ENCODE results near the gene TPRA1.

TPRA1 gene

DNA sequence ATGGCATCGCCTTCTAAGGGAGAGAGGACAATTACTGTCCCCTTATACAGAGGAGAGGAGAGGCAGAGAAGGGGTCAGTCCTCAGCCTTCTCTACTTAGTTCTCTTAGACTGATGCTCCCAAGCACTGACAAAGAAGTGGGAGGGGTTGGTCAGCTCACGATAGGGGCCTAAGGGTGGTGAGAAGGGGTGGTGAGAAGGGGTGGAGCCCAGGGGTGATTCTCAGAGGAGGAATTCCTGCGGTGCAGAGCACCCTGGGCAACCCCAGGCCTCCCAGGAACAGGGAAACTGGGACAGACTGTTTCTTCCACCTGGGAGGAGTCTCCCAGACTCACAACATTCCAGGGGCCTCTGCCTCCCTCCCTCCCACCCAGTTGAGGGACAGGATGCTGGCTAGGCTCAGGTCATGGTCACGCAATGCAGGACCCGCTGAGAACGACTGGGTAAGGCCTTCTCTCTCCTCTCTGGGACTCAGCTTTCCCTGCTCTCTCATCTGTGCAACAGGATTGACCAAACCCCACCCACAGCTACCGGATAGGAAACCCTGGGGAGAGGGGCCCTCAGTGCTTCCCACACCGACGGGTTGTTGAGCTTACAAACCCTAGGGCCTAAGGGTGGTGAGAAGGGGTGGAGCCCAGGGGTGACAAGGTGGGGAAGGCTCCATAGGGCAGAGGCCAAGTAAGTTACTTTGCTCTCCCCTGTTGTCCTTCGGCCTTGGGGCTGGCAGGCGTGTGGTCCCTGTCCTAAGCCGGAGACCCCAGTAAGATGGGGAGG is 1.5 kb downstream of the TPRA1 start:
- peak in 1 of 2 donors; percentile 45 for DNase-seq

DNA sequence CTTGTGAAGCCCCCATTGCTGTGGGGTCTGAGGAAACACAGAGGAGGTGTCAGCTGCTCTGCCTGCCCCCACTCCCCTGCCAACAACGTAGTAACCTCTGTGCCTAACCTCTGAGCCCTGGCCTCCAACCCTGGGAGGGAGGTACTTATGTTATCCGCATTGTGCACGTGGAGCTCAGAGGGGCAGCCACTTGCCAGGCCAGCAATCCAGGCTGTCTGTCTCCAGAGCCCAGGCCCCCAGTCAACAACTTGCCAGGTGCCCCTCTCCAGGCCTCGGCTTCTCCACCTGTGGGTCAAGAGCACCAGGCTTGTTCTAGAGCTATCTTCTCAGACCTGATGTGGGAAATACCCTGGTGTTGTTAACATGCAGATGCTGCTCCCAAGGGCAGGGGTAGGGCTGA is 2.7 kb downstream of the TPRA1 start:
- no peak for DNase-seq

DNA sequence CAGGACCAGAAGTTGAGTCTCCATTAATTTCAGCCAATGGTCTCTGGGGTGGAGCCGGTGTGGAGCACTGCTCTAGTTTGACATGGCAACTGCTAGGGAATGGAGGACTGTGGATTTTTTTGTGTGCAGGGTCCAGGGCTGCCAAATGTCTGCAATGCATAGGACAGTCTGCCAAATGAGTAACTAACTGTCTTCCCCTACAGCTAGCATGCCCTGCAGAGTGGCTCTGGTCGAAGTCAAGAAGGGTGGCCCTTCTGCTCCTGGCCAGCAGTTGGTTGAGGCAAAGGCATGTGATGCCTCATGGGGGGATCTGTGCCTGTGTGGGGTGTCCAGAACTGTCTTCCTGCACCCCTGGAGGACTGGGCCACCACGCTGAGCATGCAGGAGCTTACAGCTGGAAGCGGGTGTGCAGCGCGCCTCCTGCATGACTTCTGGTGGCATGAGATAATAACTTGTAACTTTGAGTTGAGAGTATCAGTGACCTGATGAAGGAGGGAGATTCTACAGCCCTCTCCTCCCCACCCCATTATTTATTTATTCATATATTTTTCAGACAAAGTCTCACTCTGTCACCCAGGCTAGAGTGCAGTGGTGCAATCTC is 4.6 kb downstream of the TPRA1 start:
- DNase-seq, result no peak

DNA sequence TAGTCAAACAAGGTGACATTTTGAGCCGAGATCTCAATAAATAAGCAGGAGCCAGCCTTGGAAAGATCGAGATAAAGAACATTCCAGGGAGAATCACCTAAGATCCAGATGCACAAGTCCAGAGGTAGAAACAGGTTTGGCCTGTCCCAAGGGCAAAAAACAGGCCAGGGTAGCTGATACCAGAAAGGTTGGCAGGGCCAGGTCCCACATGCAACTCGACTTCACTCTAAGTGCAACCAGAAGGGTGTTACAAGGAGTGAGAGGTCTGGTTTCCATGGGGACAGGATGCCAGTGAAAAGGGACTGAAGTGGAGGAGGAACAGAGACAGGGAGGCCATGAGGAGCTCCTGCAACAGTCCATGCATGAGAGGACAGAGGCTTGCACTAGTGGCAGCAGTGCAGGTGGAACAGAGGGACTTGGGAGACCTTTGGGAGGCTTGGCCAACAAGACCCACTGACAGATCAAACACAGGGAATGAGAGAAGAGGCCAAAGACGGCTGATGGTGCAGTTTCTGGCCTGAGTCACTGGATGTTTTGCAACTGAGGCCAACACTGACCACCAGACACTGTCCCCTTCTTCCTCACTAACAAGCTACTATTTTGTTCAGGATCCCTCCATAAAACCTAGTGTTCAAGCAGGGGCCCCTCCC is 5.2 kb downstream of the TPRA1 start:
- DNase-seq, result no peak

DNA sequence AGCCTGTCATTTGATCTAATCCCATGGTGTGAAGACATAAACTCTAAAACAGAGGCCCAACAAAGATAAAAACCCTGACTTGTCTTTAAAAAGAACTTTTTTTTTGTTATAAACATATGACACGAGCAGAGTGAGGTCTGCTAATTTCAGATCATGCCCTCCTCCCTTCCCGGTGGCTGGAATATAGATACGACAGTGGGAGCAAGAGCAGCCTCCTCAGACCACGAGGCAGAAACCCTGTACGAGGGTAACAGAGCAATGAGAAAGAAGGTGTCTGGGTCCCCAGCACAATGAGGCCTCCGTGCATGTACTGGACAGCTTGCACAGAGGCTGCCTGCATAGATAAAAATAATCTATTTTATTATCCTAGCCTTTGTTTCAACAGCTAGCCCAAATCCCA is 5.8 kb downstream of the TPRA1 start:
- DNase-seq, result no peak

DNA sequence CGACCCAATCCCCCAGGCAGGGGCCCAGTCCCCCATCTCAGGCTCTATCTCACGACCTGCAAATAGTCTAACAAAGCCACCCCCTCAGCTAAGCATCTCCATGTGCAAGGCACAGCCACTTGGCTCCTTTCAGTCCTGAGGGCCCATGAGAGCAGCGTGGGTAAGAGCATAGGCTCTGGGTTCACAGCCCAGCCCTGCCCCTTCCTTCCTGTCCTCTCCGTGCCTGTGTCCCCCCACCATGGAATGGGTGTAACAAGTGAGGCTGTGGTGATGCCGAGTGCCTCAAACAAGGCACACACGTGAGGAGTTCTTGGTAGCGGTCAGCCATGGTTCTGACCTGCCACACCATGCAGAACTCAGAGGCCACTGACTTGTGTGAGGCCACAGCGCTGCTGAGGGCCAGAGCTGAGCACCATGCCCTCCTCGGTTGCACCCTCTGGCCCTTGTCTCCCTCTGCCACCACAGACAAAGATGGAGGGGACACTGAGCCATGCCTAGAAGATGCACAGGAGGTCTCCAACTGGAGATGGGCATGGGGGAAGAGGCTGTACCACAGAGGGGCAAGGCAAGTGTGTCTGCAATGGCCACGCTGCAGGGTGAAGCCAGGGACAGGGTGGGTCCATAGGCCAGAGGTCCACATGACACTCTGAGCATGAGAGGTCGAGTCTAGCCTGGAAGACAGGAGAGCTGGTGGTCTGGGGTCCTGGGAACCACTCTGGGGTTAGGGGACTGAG is 10.0 kb downstream of the TPRA1 start:
- no peak for DNase-seq

DNA sequence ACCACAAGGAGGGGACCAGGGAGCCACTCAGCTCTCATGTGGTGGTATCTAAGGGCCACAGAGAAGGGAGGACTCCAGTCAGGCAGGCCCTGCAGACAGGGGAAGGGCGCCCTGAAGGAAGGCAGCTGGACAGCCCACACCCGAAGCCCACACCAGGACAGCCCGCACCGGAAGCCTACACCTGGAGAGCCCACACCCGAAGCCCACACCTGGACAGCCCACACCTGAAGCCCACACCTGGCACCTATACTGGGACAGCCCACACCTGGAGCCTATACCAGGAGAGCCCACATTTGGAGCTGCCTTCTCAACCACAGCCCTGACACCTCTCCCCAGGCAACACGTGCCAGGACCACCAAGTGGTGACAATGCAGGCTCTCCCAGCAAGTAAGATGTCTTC is 11.7 kb downstream of the TPRA1 start:
- no peak for DNase-seq

DNA sequence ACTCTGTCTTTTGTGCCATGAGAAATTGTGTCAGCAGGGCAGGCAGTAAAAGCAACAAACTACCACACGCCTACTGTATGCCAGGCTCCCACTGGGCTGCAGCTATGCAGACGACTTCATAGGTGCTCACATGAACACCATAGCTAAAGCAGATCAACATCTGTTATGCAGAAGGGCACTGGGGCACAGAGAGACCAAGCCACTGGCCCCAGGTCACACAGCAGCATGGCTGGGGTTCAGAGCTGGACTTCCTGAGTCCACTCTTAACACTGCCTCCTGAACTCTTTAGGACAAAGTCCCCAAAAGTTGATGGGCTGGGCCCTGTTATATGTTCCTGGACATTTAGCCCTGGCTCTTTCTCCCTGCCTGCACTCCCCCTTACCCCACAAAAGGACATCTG is 12.4 kb downstream of the TPRA1 start:
- DNase-seq, result no peak

DNA sequence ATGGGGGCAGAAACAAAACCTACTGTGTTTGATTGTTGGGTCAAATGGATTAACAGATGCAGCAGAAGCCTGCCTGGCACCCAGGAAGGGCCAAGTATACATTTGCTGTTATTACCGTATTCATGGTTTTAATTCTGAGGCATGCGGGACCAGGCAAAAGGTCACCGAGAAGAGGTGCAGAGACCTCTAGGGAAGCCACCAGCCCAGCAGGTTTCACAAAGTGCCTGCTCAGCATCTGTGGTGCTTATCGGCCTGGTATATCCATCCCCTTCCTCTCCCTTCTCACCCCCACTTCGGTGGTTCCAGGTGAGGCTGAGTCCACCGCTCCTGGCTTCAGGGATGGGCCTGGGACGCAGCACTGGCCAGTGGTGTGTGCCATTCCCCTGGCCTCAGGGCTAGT is 13.1 kb downstream of the TPRA1 start:
- no peak for DNase-seq

DNA sequence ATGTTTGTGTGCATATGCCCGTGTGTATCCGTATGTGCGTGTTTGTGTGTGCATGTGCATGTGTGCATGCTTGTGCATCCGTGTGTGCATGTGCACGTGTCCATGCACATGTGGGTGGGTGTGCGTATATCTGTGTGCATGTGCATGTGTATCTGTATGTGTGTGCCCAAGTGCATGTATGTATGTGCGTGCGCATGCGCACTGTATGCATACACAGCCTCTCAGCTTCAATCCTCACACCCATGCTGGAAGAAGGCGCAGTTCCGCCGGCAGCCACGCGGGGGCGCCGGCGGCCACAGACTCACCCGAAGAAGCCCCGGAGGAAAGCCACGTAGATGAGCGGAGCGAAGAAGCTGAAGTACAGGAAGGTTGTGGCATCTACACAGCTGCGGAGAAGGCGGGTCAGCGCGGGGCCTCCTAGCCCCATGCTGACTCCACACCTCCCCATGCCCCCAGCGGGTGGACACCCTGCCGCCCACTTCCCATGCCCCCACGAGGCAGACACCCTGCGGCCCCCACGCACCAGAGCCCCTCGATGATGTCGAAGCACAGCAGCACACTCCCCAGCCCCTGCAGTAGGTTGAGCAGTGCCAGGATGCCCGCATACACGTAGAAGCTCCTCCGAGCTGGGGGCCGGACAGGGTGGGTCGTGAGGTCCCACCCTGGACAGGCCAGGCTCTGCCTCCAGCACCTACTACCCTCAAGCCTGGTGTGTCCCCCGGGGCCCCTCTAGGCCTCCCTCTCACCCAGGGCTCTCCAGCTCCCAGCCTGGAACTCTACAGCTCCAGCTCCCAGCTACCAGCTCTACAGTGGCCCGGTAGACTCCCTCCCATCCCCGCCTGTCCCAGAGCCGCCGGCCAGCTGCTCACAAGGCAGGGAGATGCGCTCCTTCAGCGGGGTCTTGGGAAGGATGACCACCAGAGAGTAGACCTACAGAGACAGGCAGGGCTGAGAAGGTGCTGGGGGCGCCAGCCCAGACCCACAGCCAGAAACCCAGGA is 15.4 kb downstream of the TPRA1 start:
- peak; percentile 74 to 93 for DNase-seq

DNA sequence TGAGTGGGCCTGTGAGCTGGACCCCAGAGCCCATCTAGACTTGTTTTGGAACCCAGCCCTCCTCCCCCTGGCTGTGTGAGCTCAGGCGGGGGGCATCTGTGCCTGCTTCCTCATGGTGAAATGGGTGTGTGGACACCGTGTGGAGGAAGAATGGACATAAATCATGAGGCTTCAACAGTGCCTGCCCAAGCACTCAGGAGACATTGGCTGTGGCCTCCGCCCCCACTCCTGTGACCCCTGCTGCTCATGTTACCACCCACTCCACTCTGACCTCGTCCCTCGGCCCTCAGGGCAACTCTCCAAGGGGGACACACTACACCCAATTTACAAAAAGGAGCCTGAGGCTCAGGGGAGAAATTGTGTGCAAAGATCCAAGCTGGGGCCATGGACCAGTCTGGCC is 16.6 kb downstream of the TPRA1 start:
- DNase-seq, result peak in 1 of 2 donors; percentile 43

DNA sequence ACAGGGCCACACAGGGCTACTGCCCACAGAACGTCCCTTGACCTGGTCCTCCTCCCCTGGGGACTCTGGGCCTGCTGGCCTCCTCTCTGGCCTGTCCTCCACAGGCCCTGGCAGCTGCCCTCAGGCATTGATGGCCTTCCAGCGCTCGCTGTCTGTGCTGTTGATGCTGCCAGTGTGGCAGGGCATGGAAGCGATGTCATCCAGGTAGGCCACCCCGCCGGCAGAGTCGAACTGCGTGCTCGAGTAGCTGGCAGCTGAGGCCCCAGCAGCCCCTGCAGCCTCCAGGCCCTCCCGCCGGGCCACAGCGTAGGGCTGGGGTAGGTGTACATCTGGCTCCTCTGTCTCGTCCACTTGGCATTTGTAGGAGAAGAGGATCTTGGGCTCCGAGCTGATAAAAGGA is 17.1 kb downstream of the TPRA1 start:
- DNase-seq, result no peak

DNA sequence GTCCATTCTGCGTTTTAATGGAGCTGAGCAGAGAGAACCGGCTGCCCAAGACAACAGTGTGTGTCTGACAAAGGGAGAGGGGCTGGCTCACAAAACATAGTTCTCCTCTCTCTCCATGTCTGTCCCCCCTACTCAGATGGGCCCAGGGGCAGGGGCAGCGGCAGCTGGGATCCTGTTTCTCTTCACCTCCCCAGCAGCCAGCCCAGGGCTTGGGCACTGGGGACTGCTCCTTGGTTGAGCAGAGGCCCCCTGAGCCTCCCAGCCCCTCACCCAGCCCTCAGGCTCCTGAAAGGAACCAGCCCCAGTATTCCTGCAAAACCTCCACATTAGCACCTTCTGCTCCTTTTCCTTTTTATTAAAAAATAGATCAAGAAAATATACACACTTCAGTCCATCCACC is 17.8 kb downstream of the TPRA1 start:
- DNase-seq, result no peak

DNA sequence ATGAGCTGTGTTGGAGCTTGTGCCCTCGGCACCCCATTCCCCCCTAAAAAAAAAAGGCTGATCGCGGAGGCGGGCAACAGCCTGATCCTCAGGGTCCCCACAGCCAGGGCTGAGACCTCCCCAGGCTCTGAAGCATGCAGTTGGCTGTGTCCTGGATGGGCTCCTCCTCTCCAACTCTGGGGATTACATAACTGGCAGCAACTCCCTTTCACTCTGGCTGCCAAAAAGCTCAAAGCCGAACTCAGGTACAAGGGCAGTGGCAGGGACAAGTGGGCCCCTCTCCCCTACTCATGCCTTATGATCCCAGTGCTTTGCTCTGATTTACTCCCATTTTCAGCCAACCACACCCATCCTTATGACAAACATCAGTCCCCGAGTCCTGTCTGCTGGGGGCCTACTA is 18.3 kb downstream of the TPRA1 start:
- DNase-seq, result no peak

DNA sequence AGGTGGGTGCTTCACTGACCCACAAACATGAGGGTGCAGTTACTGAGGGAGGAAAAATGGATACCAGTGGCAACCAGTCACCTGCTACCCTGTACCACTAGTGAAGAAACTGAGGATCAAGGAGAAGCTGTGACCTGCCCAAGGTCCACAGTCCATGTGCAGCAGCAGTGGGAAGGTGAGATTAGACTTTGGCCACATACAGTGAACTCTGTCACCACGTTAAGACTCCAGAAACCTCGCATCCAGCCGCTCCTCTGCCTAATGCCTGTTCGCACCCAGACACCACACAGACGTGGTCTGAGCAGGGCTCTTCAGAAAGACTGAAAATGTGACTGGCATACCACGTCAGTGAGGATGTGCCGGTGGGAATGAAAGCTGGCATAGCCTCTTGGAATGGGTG is 20.0 kb downstream of the TPRA1 start:
- no peak for DNase-seq

DNA sequence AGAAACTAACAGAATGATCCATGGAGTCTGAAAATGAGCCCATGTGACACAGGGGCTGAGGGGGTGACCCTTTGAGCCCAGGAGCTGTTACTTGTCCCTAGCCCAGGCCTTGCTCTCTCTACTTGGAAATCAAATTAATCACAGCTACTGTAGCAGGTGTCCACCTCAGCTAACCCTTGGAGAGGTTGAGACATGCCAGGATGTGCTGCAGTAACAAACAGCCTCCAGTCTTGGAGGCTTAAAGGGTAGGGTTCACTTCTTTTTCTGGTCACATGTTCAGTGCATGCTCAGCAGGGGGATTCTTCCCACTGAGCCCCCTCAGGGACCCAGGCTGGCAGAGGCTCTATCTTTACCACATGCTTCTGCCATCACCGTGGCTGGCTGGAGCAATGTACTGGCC is 21.4 kb downstream of the TPRA1 start:
- no peak for DNase-seq

DNA sequence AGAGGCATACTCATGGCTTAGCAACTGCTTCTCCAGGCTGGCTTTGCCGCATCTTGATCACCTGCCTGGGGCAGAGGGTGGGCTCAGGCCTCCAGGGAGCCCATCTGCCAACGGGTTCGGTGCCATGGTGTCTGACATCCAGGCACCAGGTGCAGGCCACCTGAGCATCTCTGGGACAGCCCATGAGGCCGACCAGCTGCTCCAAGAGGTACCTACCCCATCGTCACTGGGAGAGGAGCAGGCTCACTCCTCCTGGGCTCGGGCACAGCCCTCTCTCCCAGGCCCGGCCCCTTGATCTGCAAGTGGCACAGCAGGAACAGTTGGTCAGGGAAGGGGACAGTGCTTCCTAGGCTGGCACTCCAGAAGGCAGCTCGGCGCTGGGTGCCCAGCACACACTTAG is 21.9 kb downstream of the TPRA1 start:
- no peak for DNase-seq

DNA sequence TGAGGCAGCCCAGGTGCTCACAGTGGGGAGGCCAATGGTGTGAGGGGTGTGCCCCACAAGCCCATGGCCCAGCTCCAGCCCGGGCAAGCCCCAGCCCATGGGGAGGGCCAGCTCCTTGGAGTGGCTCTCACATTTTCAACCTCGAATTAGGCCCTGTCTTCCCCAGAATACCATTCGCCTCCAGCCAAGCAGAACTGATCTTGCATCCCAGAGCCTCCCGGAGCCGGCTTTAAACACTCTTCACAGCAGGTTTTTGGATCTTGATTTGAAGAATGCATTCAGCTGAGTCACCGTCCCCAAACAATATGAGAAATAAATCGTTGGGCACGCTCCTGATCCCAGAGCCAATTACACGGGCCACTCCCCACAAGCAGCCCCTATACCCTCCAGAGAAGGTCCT is 23.7 kb downstream of the TPRA1 start:
- no peak for DNase-seq

DNA sequence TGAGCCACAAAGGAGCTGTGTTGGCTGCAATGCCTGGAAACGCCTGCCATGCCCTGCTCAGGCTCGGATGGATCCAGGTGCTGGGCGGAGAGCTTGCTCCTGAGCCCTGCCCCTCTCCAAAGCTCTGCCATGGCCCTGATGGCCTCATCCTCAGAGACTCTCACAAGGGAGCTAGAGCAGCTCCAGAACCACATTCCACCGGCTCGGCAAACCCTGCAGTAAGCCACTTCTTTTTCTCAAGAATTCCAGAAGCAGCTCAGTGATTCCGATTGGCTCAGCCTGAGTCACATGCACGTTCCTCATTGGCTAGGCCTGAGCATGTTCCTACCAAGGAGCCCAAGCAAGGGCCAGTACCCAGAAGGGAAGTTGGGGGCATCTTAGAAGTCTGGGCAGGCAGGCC is 24.8 kb downstream of the TPRA1 start:
- DNase-seq, result no peak

DNA sequence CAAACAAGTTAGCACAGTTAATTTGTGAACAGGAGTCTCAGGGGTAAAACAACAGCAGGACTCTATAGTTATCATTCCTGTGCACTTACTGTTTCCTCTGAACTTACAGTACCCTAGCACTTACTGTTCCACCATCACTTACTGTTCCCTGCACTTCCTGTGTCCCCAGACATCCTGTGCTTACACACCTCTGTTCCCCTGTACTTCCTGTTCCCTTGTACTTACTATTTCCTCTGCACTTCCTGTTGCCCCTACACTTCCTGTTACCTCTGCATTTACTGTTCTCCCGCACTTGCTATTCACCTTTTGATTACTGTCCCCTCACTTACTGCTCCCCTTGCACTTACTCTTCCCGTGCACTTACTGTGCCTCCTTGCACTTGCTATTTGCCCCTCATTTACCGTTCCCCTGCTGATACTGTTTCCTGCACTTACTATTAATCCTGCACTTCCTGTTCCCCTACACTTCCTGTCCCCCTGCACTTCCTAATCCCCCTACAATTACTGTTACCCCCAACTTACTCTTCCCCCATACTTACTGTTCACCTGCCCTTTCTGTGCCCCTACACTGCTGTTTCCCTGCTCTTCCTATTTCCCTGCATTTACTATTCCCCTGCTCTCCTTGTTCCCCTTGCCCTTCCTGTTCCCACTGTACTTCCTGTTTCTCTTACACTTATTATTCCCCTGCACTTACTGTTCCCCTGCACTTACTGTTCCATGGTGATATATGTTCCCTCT is 30.3 kb downstream of the TPRA1 start:
- DNase-seq, result peak in 1 of 2 donors; percentile 6

DNA sequence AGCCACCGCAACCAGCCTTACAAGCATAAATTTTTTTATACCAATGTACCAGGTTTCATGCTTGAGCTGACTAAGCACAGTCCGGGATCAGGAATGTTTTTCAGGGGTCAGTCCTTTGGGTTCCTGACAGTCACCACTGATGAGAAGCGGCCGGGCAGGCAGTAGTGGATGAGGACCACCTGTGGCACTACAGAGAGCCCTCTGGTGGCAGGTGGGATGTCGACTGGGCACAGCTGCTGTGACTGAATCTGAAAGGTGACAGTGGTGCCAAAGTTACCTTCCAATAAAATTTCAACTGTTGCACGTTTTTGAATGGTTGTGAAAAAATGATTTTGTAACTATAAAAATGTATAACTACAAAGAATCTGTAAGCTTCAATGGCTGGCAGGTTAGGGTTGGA is 34.0 kb downstream of the TPRA1 start:
- no peak for DNase-seq

DNA sequence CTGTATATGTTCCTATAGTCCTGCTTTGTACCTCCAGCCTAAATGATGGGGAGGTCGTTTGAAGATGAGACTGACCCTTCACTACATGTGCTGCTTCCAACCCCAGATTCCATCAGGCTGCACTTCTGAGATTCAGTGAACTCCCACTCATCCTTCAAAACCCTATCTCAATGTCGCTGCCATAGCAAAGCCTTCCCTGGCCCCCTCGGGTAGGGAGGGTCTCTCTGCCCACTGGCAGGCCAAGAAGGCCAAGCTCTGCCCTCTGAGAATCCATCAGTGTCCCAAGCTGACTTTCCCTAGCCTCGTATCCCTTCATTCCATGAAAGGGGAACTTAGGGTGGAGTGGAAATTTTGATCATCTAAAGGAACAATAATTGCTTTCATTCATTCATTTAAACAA is 35.4 kb downstream of the TPRA1 start:
- no peak for DNase-seq

Data from inflammatory macrophage treated with lipopolysaccharide for 1 hour (primary cell).